H1 (cell line): ENCODE measurements around the gene GPC6. TPM values are rescaled to one million over a fixed set of nuclear protein-coding genes. Genes with fewer than 3 reads are reported as not detected.

ENCODE experiments used
- CBX5 ChIP-seq: fragments of 300-800, 300-1000 bp; sonication (generic); IDR thresholded peaks from 2 replicates; pipeline ENCODE4 v1.7.1; 2016; ENCODE audit warnings: antibody characterized with exemption, low read length, low read depth
- CREB1 ChIP-seq: IDR thresholded peaks from 2 replicates; pipeline ENCODE4 v1.6.1; 2012; ENCODE audit warnings: inconsistent platforms
- CTBP2 ChIP-seq: IDR thresholded peaks from 2 replicates; pipeline ENCODE4 v1.7.0; 2011; ENCODE audit warnings: borderline replicate concordance, mild to moderate bottlenecking, moderate library complexity, mixed read lengths, low read length; ENCODE audit not compliant: insufficient read depth, insufficient read length
- CTCF ChIP-seq, 3 experiments: IDR thresholded peaks; 1 replicate in 2 of 3; 2 replicates in 1 of 3; pipeline versions ENCODE4 v1.5.1 to v1.6.1; 2011; ENCODE audit warnings: low read length in 3 of 3, mild to moderate bottlenecking in 3 of 3, inconsistent platforms in 2 of 3, low read depth in 1 of 3, moderate library complexity in 1 of 3; ENCODE audit not compliant: insufficient read depth in 1 of 3; ENCODE audit errors: control extremely low read depth in 1 of 3
- GTF2F1 ChIP-seq: IDR thresholded peaks from 2 replicates; pipeline ENCODE4 v1.6.1; 2012; ENCODE audit warnings: low read depth, low read length, improper control_type of control experiment, borderline replicate concordance
- POLR2AphosphoS5 ChIP-seq: IDR thresholded peaks from 2 replicates; pipeline ENCODE4 v1.6.1; 2011; ENCODE audit warnings: low read depth, low read length
- SP4 ChIP-seq: IDR thresholded peaks from 2 replicates; pipeline ENCODE4 v1.6.1; 2012; ENCODE audit warnings: low read length, inconsistent platforms
- SRF ChIP-seq: IDR thresholded peaks from 2 replicates; pipeline ENCODE4 v1.6.1; 2011; ENCODE audit warnings: mild to moderate bottlenecking, low read depth, low read length, moderate library complexity
- SUZ12 ChIP-seq: fragments of 200-600 bp; sonication (generic); IDR thresholded peaks from 2 replicates; pipeline ENCODE4 v1.6.1; 2012; ENCODE audit warnings: mild to moderate bottlenecking, inconsistent platforms, low read length, moderate library complexity, mixed read lengths
- TBP ChIP-seq: IDR thresholded peaks from 2 replicates; pipeline ENCODE4 v1.6.1; 2011; ENCODE audit warnings: low read depth, low read length, improper control_type of control experiment
- polyA plus RNA-seq, 7 experiments: library from polyadenylated mRNA; depleted of rRNA in 3 of 7; stranded (reverse) in 5 of 7; unstranded in 2 of 7; fragments of >200 nt in 5 of 7; fragments of 200-250 nt in 2 of 7; gene quantifications; 1 replicate in 5 of 7; 2 replicates in 1 of 7; 4 replicates in 1 of 7; pipeline versions ENCODE4 v1.2.1 to v1.2.3, GENCODE V29; 2011 to 2013; ENCODE audit warnings: missing spikeins in 2 of 7, mixed read lengths in 2 of 7
- total RNA-seq: library from RNA; stranded (reverse); fragmentation: NEBNext Ultra II Directional; extraction: Animal tissue kit (Norgen Biotek cat#: 25700); gene quantifications from 2 replicates; pipeline ENCODE4 v1.2.1, GENCODE V29; 2021

The GPC6 gene
- total and polyA plus RNA-seq, 2 of the 8 experiments (the other 6 are each of a cell fraction or from before 2014, with no cell fraction given): 5.4 to 12.0 TPM

- TF ChIP-seq CTCF (IDR thresholded peaks at IDR 0.05; ENCODE audit: control extremely low read depth in 1 of 3, insufficient read depth in 1 of 3, low read depth in 1 of 3, low read length in 3 of 3): no peak
- TF ChIP-seq SP4: no peak
- TF ChIP-seq TBP: no peak
- no peak for TF ChIP-seq GTF2F1
- no peak for TF ChIP-seq SUZ12
- no peak for TF ChIP-seq CBX5
- TF ChIP-seq SRF: no peak
- TF ChIP-seq POLR2AphosphoS5: no peak
- no peak for TF ChIP-seq CREB1
- no peak for TF ChIP-seq CTBP2
Observed at GRCh38 chr13:94210816-94211215, 984.2 kb downstream of the GPC6 start (continued).
